ENCODE measurements around the gene BUD13. TPM values are rescaled to one million over a fixed set of nuclear protein-coding genes. Genes with fewer than 3 reads are reported as not detected.

The BUD13 gene
- polyA plus RNA-seq, 2 of the 4 experiments (the other 2 are of a cell fraction), result 9.8 to 16.2 TPM

DNA sequence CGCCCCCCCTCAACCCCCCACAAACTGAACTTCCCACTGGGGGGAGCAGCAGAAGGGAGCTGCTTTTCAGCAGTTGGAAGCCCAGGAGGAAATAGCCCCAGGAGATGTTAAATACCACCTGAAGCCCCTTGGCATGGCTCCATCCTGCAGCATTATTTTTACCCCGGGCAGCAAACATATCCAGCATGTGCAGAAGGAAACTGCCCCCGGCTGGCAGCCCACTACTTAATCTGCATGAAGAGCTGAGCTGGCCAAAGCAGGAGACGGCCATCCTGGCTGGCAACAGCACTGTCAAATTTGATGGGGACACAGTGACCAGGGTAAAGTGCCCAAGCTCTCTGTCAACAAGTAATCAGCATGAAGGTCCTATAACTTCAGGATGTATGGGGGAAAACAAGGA lies 32.0 kb downstream of the BUD13 start (continued):
- TF ChIP-seq MYC (IDR thresholded peaks at IDR 0.05; ENCODE audit: borderline replicate concordance, low read length) (no peak), NFE2L2 (conservative IDR thresholded peaks at IDR 0.05; ENCODE audit: low read length) (no peak), EHF (CRISPR knock-in tag; IDR thresholded peaks at IDR 0.05) (no peak), CBX8 (IDR thresholded peaks at IDR 0.05) (no peak), RFX5 (IDR thresholded peaks at IDR 0.05) (no peak)
- TF ChIP-seq, protein P1, sequence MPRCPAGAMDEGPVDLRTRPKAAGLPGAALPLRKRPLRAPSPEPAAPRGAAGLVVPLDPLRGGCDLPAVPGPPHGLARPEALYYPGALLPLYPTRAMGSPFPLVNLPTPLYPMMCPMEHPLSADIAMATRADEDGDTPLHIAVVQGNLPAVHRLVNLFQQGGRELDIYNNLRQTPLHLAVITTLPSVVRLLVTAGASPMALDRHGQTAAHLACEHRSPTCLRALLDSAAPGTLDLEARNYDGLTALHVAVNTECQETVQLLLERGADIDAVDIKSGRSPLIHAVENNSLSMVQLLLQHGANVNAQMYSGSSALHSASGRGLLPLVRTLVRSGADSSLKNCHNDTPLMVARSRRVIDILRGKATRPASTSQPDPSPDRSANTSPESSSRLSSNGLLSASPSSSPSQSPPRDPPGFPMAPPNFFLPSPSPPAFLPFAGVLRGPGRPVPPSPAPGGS (IDR thresholded peaks at IDR 0.05), result no peak

DNA sequence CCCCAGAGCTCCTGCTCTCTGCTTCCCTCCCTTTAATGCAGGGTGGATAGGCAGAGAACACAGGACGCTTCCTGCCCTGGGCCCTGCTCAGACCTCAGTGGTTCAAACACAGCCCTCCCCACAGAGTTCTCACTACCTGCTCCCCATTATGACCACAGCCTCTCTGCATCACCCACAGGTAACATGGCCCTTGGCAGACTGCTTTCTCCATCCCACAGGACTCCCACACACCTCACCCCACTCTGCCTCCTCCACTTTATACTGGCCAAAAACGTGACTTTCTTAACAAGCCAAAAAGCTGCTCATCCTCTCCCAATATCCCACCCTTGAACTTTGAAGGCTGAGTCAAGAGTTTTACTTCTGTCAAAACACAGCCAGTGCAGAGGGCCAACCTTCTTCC lies 33.8 kb downstream of the BUD13 start:
- no peak for ATAC-seq
- Histone ChIP-seq H3K4me2 (no peak overlapping the region), H3K4me1 (no peaks in the 10 kb centered on the region), H3K27ac (no peak overlapping the region), H3K4me3 (no peak overlapping the region), H3K9me3 (no peaks in the 10 kb centered on the region)
- TF ChIP-seq, protein P2, sequence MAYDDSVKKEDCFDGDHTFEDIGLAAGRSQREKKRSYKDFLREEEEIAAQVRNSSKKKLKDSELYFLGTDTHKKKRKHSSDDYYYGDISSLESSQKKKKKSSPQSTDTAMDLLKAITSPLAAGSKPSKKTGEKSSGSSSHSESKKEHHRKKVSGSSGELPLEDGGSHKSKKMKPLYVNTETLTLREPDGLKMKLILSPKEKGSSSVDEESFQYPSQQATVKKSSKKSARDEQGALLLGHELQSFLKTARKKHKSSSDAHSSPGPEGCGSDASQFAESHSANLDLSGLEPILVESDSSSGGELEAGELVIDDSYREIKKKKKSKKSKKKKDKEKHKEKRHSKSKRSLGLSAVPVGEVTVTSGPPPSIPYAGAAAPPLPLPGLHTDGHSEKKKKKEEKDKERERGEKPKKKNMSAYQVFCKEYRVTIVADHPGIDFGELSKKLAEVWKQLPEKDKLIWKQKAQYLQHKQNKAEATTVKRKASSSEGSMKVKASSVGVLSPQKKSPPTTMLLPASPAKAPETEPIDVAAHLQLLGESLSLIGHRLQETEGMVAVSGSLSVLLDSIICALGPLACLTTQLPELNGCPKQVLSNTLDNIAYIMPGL (CRISPR knock-in tag; IDR thresholded peaks at IDR 0.05; ENCODE audit: borderline replicate concordance), result no peak
- no peak for TF ChIP-seq CHD2 (IDR thresholded peaks at IDR 0.05; ENCODE audit: low read length, partially characterized antibody)
- no peak for TF ChIP-seq ZC3H11A (IDR thresholded peaks at IDR 0.05)
- TF ChIP-seq HEYL (CRISPR knock-in tag; IDR thresholded peaks at IDR 0.05), result no peak
- TF ChIP-seq ZSCAN20 (CRISPR knock-in tag; IDR thresholded peaks at IDR 0.05), result no peak
- TF ChIP-seq NR3C1 (IDR thresholded peaks at IDR 0.05), result no peak
- no peak for TF ChIP-seq FOSB (CRISPR knock-in tag; IDR thresholded peaks at IDR 0.05)
- no peak for TF ChIP-seq JUN (IDR thresholded peaks at IDR 0.05)
- no peak for TF ChIP-seq CBX2 (IDR thresholded peaks at IDR 0.05; ENCODE audit: borderline replicate concordance, low read depth)
- TF ChIP-seq, protein P3, sequence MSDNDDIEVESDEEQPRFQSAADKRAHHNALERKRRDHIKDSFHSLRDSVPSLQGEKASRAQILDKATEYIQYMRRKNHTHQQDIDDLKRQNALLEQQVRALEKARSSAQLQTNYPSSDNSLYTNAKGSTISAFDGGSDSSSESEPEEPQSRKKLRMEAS (IDR thresholded peaks at IDR 0.05), result no peak
- no peak for TF ChIP-seq BHLHE40 (IDR thresholded peaks at IDR 0.05; ENCODE audit: low read depth, low read length)
- TF ChIP-seq PHF8 (IDR thresholded peaks at IDR 0.05; ENCODE audit: borderline replicate concordance, low read depth), result no peak
- no peak for TF ChIP-seq CHD4 (IDR thresholded peaks at IDR 0.05; ENCODE audit: borderline replicate concordance)
- TF ChIP-seq, protein P4, sequence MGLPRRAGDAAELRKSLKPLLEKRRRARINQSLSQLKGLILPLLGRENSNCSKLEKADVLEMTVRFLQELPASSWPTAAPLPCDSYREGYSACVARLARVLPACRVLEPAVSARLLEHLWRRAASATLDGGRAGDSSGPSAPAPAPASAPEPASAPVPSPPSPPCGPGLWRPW (IDR thresholded peaks at IDR 0.05), result no peak
- FAIRE-seq, result no peak
- CTCF ChIA-PET, result interaction anchor here (0.9 to 2.4 kb wide), 4 partner anchors 10 to 488 kb away, joined by 3 to 9 read pairs (median 6); no protein-coding TSS in a partner anchor
- POLR2A ChIA-PET, result no interaction called here
- WGBS (ENCODE audit: missing lambda C conversion rate), result 79% methylated on average over 1 of the region's 2 CpGs
- no peak for DNase-seq (ENCODE audit: low read depth in 1 of 2, low spot score in 1 of 2)

DNA sequence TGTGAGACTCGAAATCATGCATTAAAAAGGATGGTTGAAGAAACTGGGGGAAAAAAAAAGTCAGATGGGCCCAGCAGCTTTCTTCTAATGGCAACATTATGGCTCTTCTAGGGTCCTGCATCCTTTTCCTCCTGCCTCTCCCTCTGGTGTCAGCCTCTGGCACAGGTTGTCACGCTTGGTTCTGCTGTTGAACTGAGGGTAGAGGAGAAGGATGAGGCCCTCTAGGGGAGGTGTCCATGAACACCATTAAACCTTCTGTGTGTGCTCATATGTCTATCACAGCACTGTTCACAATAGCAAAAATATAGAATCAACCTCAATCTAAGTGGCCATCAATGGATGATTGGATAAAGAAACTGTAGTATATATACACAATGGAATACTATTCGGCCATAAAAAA lies 36.0 kb downstream of the BUD13 start:
- Histone ChIP-seq H3K4me2 (no peak overlapping the region), H3K9me3 (no peaks in the 10 kb centered on the region), H3K27ac (no peak overlapping the region), H3K4me3 (no peak overlapping the region), H3K4me1 (no peaks in the 10 kb centered on the region)
- TF ChIP-seq NFE2L2 (conservative IDR thresholded peaks at IDR 0.05; ENCODE audit: low read length) (no peak), SMC3 (IDR thresholded peaks at IDR 0.05) (no peak), CBX8 (IDR thresholded peaks at IDR 0.05) (no peak), POLR2AphosphoS2 (conservative IDR thresholded peaks at IDR 0.05; ENCODE audit: low read length) (no peak), RNF2 (IDR thresholded peaks at IDR 0.05; ENCODE audit: borderline replicate concordance, low read depth) (no peak), CEBPB (IDR thresholded peaks at IDR 0.05) (no peak), ESRRA (IDR thresholded peaks at IDR 0.05; ENCODE audit: borderline replicate concordance, low read length) (no peak), TFCP2L1 (CRISPR knock-in tag; IDR thresholded peaks at IDR 0.05) (no peak), FOXS1 (CRISPR knock-in tag; IDR thresholded peaks at IDR 0.05) (no peak), RFX5 (IDR thresholded peaks at IDR 0.05) (no peak), PHF8 (IDR thresholded peaks at IDR 0.05; ENCODE audit: borderline replicate concordance, low read depth) (no peak), MAZ (IDR thresholded peaks at IDR 0.05; ENCODE audit: borderline replicate concordance, low read depth, low read length) (no peak), RAD21 (conservative IDR thresholded peaks at IDR 0.05 in 1 of 2, IDR thresholded peaks at IDR 0.05 in 1 of 2) (no peak)
- TF ChIP-seq, protein P4 (IDR thresholded peaks at IDR 0.05), result no peak
- TF ChIP-seq, protein P5, sequence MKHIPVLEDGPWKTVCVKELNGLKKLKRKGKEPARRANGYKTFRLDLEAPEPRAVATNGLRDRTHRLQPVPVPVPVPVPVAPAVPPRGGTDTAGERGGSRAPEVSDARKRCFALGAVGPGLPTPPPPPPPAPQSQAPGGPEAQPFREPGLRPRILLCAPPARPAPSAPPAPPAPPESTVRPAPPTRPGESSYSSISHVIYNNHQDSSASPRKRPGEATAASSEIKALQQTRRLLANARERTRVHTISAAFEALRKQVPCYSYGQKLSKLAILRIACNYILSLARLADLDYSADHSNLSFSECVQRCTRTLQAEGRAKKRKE (CRISPR knock-in tag; IDR thresholded peaks at IDR 0.05; ENCODE audit: low read depth), result no peak
- CTCF ChIA-PET, result interaction anchor here (1.1 kb wide), 2 partner anchors 9 to 491 kb away, joined by 3 read pairs; no protein-coding TSS in a partner anchor
- WGBS (ENCODE audit: missing lambda C conversion rate), result 74% methylated on average over 3 of the region's 3 CpGs
- DNase-seq (ENCODE audit: low read depth in 1 of 2, low spot score in 1 of 2), result peak; percentile 33 to 48
- POLR2A ChIA-PET, result no interaction called here
- no peak for FAIRE-seq
- peak; percentile 65 to 82; a peak in 5 of 6 replicates for ATAC-seq
